B cell (primary cell): ENCODE results near the gene PLEKHM2.

ENCODE experiments used
- CTCF ChIP-seq: fragments of 200-600 bp; IDR thresholded peaks from one replicate; pipeline ENCODE4 v1.8.0; 2022; ENCODE audit warnings: antibody characterized with exemption, mild to moderate bottlenecking
- EZH2 ChIP-seq: IDR thresholded peaks from 2 replicates; pipeline ENCODE4 v1.6.1; 2012; ENCODE audit warnings: borderline replicate concordance, low read depth, mild to moderate bottlenecking, moderate library complexity, low read length; ENCODE audit not compliant: insufficient read depth, poor library complexity, severe bottlenecking

GRCh38 chr1:15720861-15721260 is 36.7 kb downstream of the PLEKHM2 start:
- TF ChIP-seq CTCF (no peak), EZH2 (no peak)
